ENCODE data around the gene CEP164.

The CEP164 gene

DNA sequence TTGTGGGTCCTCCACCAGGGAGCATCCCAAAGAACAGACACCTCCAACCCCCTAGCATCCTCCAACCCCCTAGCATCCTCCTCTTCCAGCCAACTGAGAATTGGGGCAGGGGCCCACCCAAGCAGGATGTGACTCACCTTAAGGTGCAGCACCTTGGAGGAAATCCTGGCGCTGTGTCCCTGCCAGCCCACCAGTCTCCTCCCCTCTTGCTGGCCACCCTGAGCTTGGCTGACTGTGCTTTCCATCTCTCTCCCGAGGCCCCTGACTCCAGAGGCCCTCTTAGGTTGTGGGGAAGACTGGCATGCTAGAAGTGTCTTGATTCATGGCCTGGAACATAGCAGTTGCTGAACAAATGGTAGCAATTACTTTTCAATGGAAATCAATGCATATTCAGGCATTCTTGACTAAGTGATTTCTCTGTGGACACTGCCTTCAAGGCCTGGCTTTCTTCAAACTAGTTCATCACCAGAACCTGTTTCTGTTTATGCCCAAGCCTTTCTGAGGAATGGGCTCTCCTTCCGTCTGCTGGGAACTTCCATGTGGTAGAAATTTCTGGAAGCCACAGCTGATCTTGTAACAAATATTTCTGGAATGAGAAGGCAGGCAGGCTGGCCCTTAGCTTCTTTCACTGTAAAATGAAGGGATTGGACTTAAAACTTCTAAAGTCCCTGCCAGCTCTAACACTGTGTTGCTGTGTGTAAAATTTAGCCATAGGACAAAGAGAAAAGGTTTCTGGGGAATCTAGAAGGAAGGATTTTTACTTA lies 60.5 kb downstream of the CEP164 start:
- TF ChIP-seq EZH2phosphoT487 (IDR thresholded peaks at IDR 0.05; ENCODE audit: borderline replicate concordance, low read length) (no peak), CTCF (IDR thresholded peaks at IDR 0.05; ENCODE audit: low read depth, low read length, poor library complexity, severe bottlenecking) (no peak)
- H3K9me2 ChIP-seq (replicated peaks; ENCODE audit: control insufficient read depth, low read length) = no peaks in the 10 kb centered on the region

GRCh38 chr11:117390743-117391142 lies 63.1 kb downstream of the CEP164 start:
- Histone ChIP-seq H3K27ac (ENCODE audit: low read depth, low read length) (no peak overlapping the region), H3K4me1 (ENCODE audit: control insufficient read depth, low read length) (no peaks in the 10 kb centered on the region), H3K9me3 (ENCODE audit: control insufficient read depth, insufficient read depth, low read length) (no peaks in the 10 kb centered on the region), H4K20me1 (ENCODE audit: control insufficient read depth, insufficient read depth, low read depth, low read length) (no peaks in the 10 kb centered on the region), H3F3A (ENCODE audit: control insufficient read depth, insufficient read depth) (no peaks in the 10 kb centered on the region), H3K27me3 (ENCODE audit: control insufficient read depth, low read length) (no peaks in the 10 kb centered on the region), H3K4me2 (ENCODE audit: low read length) (no peak overlapping the region), H3K79me2 (ENCODE audit: control insufficient read depth, low read length) (no peaks in the 10 kb centered on the region), H3K36me3 (ENCODE audit: control insufficient read depth, low read length) (peaks cover 39% of the 10 kb centered on the region), H3K9me2 (replicated peaks; ENCODE audit: control insufficient read depth, low read length) (no peaks in the 10 kb centered on the region), H3K4me3 (ENCODE audit: low read length) (no peak overlapping the region)
- no peak for TF ChIP-seq CTCF (IDR thresholded peaks at IDR 0.05; ENCODE audit: low read depth, low read length, poor library complexity, severe bottlenecking)
- TF ChIP-seq EZH2phosphoT487 (IDR thresholded peaks at IDR 0.05; ENCODE audit: borderline replicate concordance, low read length) = no peak

More for the DNA sequence above, 60.5 kb downstream of the CEP164 start:
- Histone ChIP-seq H3K27ac (ENCODE audit: low read depth, low read length) (no peak overlapping the region), H3K4me1 (ENCODE audit: control insufficient read depth, low read length) (no peaks in the 10 kb centered on the region), H4K20me1 (ENCODE audit: control insufficient read depth, insufficient read depth, low read depth, low read length) (no peaks in the 10 kb centered on the region), H3K9me3 (ENCODE audit: control insufficient read depth, insufficient read depth, low read length) (no peaks in the 10 kb centered on the region), H3K27me3 (ENCODE audit: control insufficient read depth, low read length) (no peaks in the 10 kb centered on the region), H3K4me3 (ENCODE audit: low read length) (no peak overlapping the region), H3K4me2 (ENCODE audit: low read length) (no peak overlapping the region), H3F3A (ENCODE audit: control insufficient read depth, insufficient read depth) (no peaks in the 10 kb centered on the region), H3K36me3 (ENCODE audit: control insufficient read depth, low read length) (peaks cover 19% of the 10 kb centered on the region), H3K79me2 (ENCODE audit: control insufficient read depth, low read length) (no peaks in the 10 kb centered on the region)

DNA sequence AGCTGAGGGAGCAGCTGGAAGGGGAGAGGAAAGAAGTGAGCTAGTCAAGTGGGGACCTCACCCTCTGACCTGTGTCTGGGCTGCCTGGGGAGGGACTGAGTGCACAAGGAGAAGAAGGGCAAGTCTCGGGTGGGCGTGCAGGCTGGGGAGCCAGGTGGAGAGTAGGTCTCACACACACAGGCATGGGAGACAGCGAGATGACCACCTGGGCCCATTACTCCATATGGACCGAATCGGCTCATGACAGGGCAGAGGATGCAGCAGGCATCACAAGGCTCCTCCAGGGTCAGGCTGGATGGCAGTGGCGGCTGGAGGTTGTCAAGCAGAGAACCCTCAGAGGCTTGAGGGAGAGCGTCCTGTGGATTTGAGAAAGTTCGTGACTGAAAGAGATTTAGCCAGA lies 63.5 kb downstream of the CEP164 start:
- no peak overlapping the region for H3K4me3 ChIP-seq (ENCODE audit: low read length)
- no peaks in the 10 kb centered on the region for H3K9me2 ChIP-seq (replicated peaks; ENCODE audit: control insufficient read depth, low read length)
- H4K20me1 ChIP-seq (ENCODE audit: control insufficient read depth, insufficient read depth, low read depth, low read length) = no peaks in the 10 kb centered on the region
- no peaks in the 10 kb centered on the region for H3F3A ChIP-seq (ENCODE audit: control insufficient read depth, insufficient read depth)
- peaks cover 43% of the 10 kb centered on the region for H3K36me3 ChIP-seq (ENCODE audit: control insufficient read depth, low read length)
- no peaks in the 10 kb centered on the region for H3K27me3 ChIP-seq (ENCODE audit: control insufficient read depth, low read length)
- no peaks in the 10 kb centered on the region for H3K9me3 ChIP-seq (ENCODE audit: control insufficient read depth, insufficient read depth, low read length)
- no peak for TF ChIP-seq EZH2phosphoT487 (IDR thresholded peaks at IDR 0.05; ENCODE audit: borderline replicate concordance, low read length)
- TF ChIP-seq CTCF (IDR thresholded peaks at IDR 0.05; ENCODE audit: low read depth, low read length, poor library complexity, severe bottlenecking) = no peak
- H3K79me2 ChIP-seq (ENCODE audit: control insufficient read depth, low read length) = no peaks in the 10 kb centered on the region
- no peaks in the 10 kb centered on the region for H3K4me1 ChIP-seq (ENCODE audit: control insufficient read depth, low read length)
- H3K27ac ChIP-seq (ENCODE audit: low read depth, low read length) = no peak overlapping the region
- no peak overlapping the region for H3K4me2 ChIP-seq (ENCODE audit: low read length)
